BJ (cell line): ENCODE measurements around the gene PPIL6. TPM values are rescaled to one million over a fixed set of nuclear protein-coding genes. Genes with fewer than 3 reads are reported as not detected.

Experiments used
- CTCF ChIA-PET: fragments of 350-600 bp; formaldehyde crosslinking; extraction: SDS; loops from one replicate; lab custom pipeline; 2021; ENCODE audit warnings: antibody characterized with exemption, inconsistent platforms; lab: Yijun Ruan, JAX
- POLR2A ChIA-PET: fragments of 300-600 bp; sonication (Branson Sonifier 250); formaldehyde crosslinking; extraction: SDS; loops from one replicate; lab custom pipeline; 2021; ENCODE audit warnings: antibody characterized with exemption; lab: Charles Lee
- DNase-seq: peaks from one replicate; pipeline ENCODE4 v3.0.0-alpha.2; 2011; ENCODE audit warnings: low read depth
- H3K27me3 ChIP-seq: 2 replicates; pipeline ENCODE4 v1.6.0; 2011; ENCODE audit warnings: low read length; ENCODE audit not compliant: control insufficient read depth, insufficient read depth
- H3K36me3 ChIP-seq: 2 replicates; pipeline ENCODE4 v1.5.1; 2011; ENCODE audit warnings: low read length; ENCODE audit not compliant: control insufficient read depth, insufficient read depth
- H3K4me3 ChIP-seq: 2 replicates; pipeline ENCODE4 v1.5.1; 2011; ENCODE audit warnings: low read depth, mild to moderate bottlenecking, control low read depth, low read length
- CTCF ChIP-seq: IDR thresholded peaks from 2 replicates; pipeline ENCODE4 v1.5.1; 2011; ENCODE audit warnings: low read depth, mild to moderate bottlenecking, control low read depth, inconsistent platforms, low read length, moderate library complexity; ENCODE audit not compliant: insufficient read depth
- polyA plus RNA-seq: library from polyadenylated mRNA; depleted of rRNA; stranded (reverse); fragments of >200 nt; gene quantifications from 2 replicates; pipeline ENCODE4 v1.2.3, GENCODE V29; 2011

The PPIL6 gene
- polyA plus RNA-seq, 1 experiment = 0.48 TPM

GRCh38 chr6:109389650-109390274 lies 50.7 kb downstream of the PPIL6 start:
- Histone ChIP-seq H3K36me3 (no peaks in the 10 kb centered on the region), H3K27me3 (peaks cover 1% of the 10 kb centered on the region; the same call in 1 of the 2 replicates), H3K4me3 (no peak overlapping the region)
- DNase-seq = no peak
- no peak for TF ChIP-seq CTCF
- POLR2A ChIA-PET = interaction anchor here (0.6 kb wide), 1 partner anchor 797 kb away, joined by 11 read pairs; no protein-coding TSS in a partner anchor
- CTCF ChIA-PET = interaction anchor here (5.7 kb wide), 1 partner anchor 201 kb away, joined by 20 read pairs; no protein-coding TSS in a partner anchor

GRCh38 chr6:109388265-109388664 lies 52.2 kb downstream of the PPIL6 start:
- CTCF ChIA-PET = no interaction called here
- DNase-seq = no peak

GRCh38 chr6:109383438-109383940 lies 56.9 kb downstream of the PPIL6 start:
- DNase-seq = no peak
- CTCF ChIA-PET = interaction anchor here (0.6 to 5.4 kb wide), 19 partner anchors 10 to 756 kb away, joined by 3 to 84 read pairs (median 3); no protein-coding TSS in a partner anchor
- POLR2A ChIA-PET = no interaction called here
- TF ChIP-seq CTCF = no peak
- Histone ChIP-seq H3K36me3 (no peaks in the 10 kb centered on the region), H3K27me3 (no peaks in the 10 kb centered on the region; the same call in 1 of the 2 replicates), H3K4me3 (peak overlapping the region; percentile 99)

More at GRCh38 chr6:109388265-109388664, 52.2 kb downstream of the PPIL6 start:
- H3K4me3 ChIP-seq = no peak overlapping the region
- no peaks in the 10 kb centered on the region; the same call in 1 of the 2 replicates for H3K27me3 ChIP-seq
- TF ChIP-seq CTCF = no peak
- POLR2A ChIA-PET = no interaction called here
- H3K36me3 ChIP-seq = no peaks in the 10 kb centered on the region

GRCh38 chr6:109382576-109383437 lies 57.6 kb downstream of the PPIL6 start:
- H3K36me3 ChIP-seq = peaks cover 1% of the 10 kb centered on the region
- peak; percentile 65 for DNase-seq
- H3K27me3 ChIP-seq = no peaks in the 10 kb centered on the region; the same call in 1 of the 2 replicates
- TF ChIP-seq CTCF = peak; percentile 62
- ChIA-PET POLR2A (interaction anchor here (0.6 kb wide), 1 partner anchor 73 kb away, joined by 8 read pairs; the partner anchor contains the start of gene MICAL1), CTCF (interaction anchor here (0.6 to 5.4 kb wide), 21 partner anchors 10 to 755 kb away, joined by 3 to 84 read pairs (median 3); no protein-coding TSS in a partner anchor)
- H3K4me3 ChIP-seq = peak overlapping the region; percentile 99
